Activated naive CD8-positive, alpha-beta T cell treated with anti-CD3 and anti-CD28 coated beads, Interleukin-2, amount 10 ng/mL, durations not matched to agents 7 days and 5 days (primary cell): ENCODE data around the gene GPC6. TPM values are rescaled to one million over a fixed set of nuclear protein-coding genes. Genes with fewer than 3 reads are reported as not detected.
"Not testable (repeated sequence)": the region's sequence is repeated elsewhere in the genome, so short reads cannot be mapped to it uniquely, and the experiment has no call there.

Experiments used
- ATAC-seq: fragments of 150-1000 bp; cut with Tn5 transposase; one replicate; pipeline ENCODE4 v1.10.0; 2021; ENCODE audit warnings: low read depth, moderate library complexity
- POLR2A ChIA-PET: fragments of 350-600 bp; sonication (Branson Sonifier 250); formaldehyde crosslinking; loops from one replicate; lab custom pipeline; 2021; ENCODE audit warnings: antibody characterized with exemption; lab: Charles Lee
- DNase-seq: peaks from one replicate; pipeline ENCODE4 v3.0.0; 2021
- H3K27ac Mint-ChIP-seq: one replicate; pipeline ENCODE4 v1.8.0; 2022; ENCODE audit warnings: mild to moderate bottlenecking, mixed read lengths
- H3K27me3 Mint-ChIP-seq: one replicate; pipeline ENCODE4 v1.8.0; 2022; ENCODE audit warnings: mild to moderate bottlenecking, moderate library complexity, mixed read lengths
- H3K36me3 Mint-ChIP-seq: one replicate; pipeline ENCODE4 v1.8.0; 2021; ENCODE audit warnings: mild to moderate bottlenecking, mixed read lengths
- H3K4me1 Mint-ChIP-seq: one replicate; pipeline ENCODE4 v1.8.0; 2021; ENCODE audit warnings: mixed read lengths
- H3K4me3 Mint-ChIP-seq: one replicate; pipeline ENCODE4 v1.8.0; 2022; ENCODE audit warnings: mild to moderate bottlenecking, moderate library complexity, mixed read lengths
- H3K9me3 Mint-ChIP-seq: one replicate; pipeline ENCODE4 v1.8.0; 2021; ENCODE audit warnings: mixed read lengths
- total RNA-seq, 2 experiments: library from RNA; stranded (reverse); gene quantifications; one replicate each; pipeline ENCODE4 v1.2.3, GENCODE V29; 2021

The GPC6 gene
- total RNA-seq, 2 experiments from 2014 or later = not detected

GRCh38 chr13:94270556-94270955 is 1043.9 kb downstream of the GPC6 start:
- Mint-ChIP-seq H3K36me3 (no peaks in the 10 kb centered on the region), H3K4me1 (peaks cover 6% of the 10 kb centered on the region), H3K4me3 (no peak overlapping the region), H3K27ac (no peak overlapping the region), H3K27me3 (no peaks in the 10 kb centered on the region), H3K9me3 (peaks cover 1% of the 10 kb centered on the region)
- POLR2A ChIA-PET = no interaction called here
- DNase-seq (no peak), ATAC-seq (no peak)

- no peak overlapping the region for H3K27ac Mint-ChIP-seq
- DNase-seq (no peak), ATAC-seq (no peak)
- H3K9me3 Mint-ChIP-seq = peaks cover 2% of the 10 kb centered on the region
- peaks cover 6% of the 10 kb centered on the region for H3K4me1 Mint-ChIP-seq
- POLR2A ChIA-PET = no interaction called here
- no peaks in the 10 kb centered on the region for H3K27me3 Mint-ChIP-seq
- H3K36me3 Mint-ChIP-seq = no peaks in the 10 kb centered on the region
- no peak overlapping the region for H3K4me3 Mint-ChIP-seq
Observed at GRCh38 chr13:94272038-94272437, 1045.4 kb downstream of the GPC6 start.

GRCh38 chr13:94280349-94280748 is 1053.7 kb downstream of the GPC6 start:
- POLR2A ChIA-PET = no interaction called here
- ATAC-seq = no peak
- Mint-ChIP-seq H3K4me1 (no peaks in the 10 kb centered on the region), H3K36me3 (no peaks in the 10 kb centered on the region), H3K9me3 (peaks cover 8% of the 10 kb centered on the region), H3K4me3 (no peak overlapping the region), H3K27ac (no peak overlapping the region), H3K27me3 (no peaks in the 10 kb centered on the region)
- no peak for DNase-seq

- POLR2A ChIA-PET = no interaction called here
- H3K27ac Mint-ChIP-seq = no peak overlapping the region
- no peak for DNase-seq
- no peaks in the 10 kb centered on the region for H3K27me3 Mint-ChIP-seq
- H3K36me3 Mint-ChIP-seq = no peaks in the 10 kb centered on the region
- ATAC-seq = no peak
- no peak overlapping the region for H3K4me3 Mint-ChIP-seq
- peaks cover 8% of the 10 kb centered on the region for H3K9me3 Mint-ChIP-seq
- H3K4me1 Mint-ChIP-seq = no peaks in the 10 kb centered on the region
Observed at GRCh38 chr13:94280845-94281244, 1054.2 kb downstream of the GPC6 start.

GRCh38 chr13:94286581-94286980 is 1060.0 kb downstream of the GPC6 start:
- no peak overlapping the region for H3K27ac Mint-ChIP-seq
- no peak overlapping the region for H3K4me3 Mint-ChIP-seq
- no peaks in the 10 kb centered on the region for H3K36me3 Mint-ChIP-seq
- H3K9me3 Mint-ChIP-seq = no peaks in the 10 kb centered on the region
- no peaks in the 10 kb centered on the region for H3K4me1 Mint-ChIP-seq
- POLR2A ChIA-PET = no interaction called here
- ATAC-seq (no peak), DNase-seq (no peak)
- no peaks in the 10 kb centered on the region for H3K27me3 Mint-ChIP-seq

- H3K4me3 Mint-ChIP-seq = no peak overlapping the region
- no peaks in the 10 kb centered on the region for H3K9me3 Mint-ChIP-seq
- DNase-seq = no peak
- no peaks in the 10 kb centered on the region for H3K4me1 Mint-ChIP-seq
- POLR2A ChIA-PET = no interaction called here
- H3K36me3 Mint-ChIP-seq = no peaks in the 10 kb centered on the region
- H3K27ac Mint-ChIP-seq = no peak overlapping the region
- no peaks in the 10 kb centered on the region for H3K27me3 Mint-ChIP-seq
- no peak for ATAC-seq
Observed at GRCh38 chr13:94291631-94292322, 1065.2 kb downstream of the GPC6 start.

GRCh38 chr13:94292323-94292640 is 1065.7 kb downstream of the GPC6 start:
- H3K27ac Mint-ChIP-seq = no peak overlapping the region
- H3K4me1 Mint-ChIP-seq = no peaks in the 10 kb centered on the region
- no peaks in the 10 kb centered on the region for H3K27me3 Mint-ChIP-seq
- no peaks in the 10 kb centered on the region for H3K9me3 Mint-ChIP-seq
- no peak overlapping the region for H3K4me3 Mint-ChIP-seq
- no peak for DNase-seq
- H3K36me3 Mint-ChIP-seq = no peaks in the 10 kb centered on the region
- POLR2A ChIA-PET = no interaction called here
- no peak for ATAC-seq

GRCh38 chr13:94296471-94296870 is 1069.9 kb downstream of the GPC6 start:
- H3K36me3 Mint-ChIP-seq = no peaks in the 10 kb centered on the region
- H3K4me3 Mint-ChIP-seq = no peak overlapping the region
- no peak overlapping the region for H3K27ac Mint-ChIP-seq
- ATAC-seq (no peak), DNase-seq (no peak)
- no peaks in the 10 kb centered on the region for H3K9me3 Mint-ChIP-seq
- H3K4me1 Mint-ChIP-seq = no peaks in the 10 kb centered on the region
- POLR2A ChIA-PET = no interaction called here
- no peaks in the 10 kb centered on the region for H3K27me3 Mint-ChIP-seq

- no peak for ATAC-seq
- Mint-ChIP-seq H3K9me3 (no peaks in the 10 kb centered on the region), H3K4me1 (no peaks in the 10 kb centered on the region), H3K27me3 (no peaks in the 10 kb centered on the region), H3K4me3 (no peak overlapping the region), H3K27ac (no peak overlapping the region), H3K36me3 (no peaks in the 10 kb centered on the region)
- no peak for DNase-seq
- POLR2A ChIA-PET = interaction anchor here (1.1 kb wide), 1 partner anchor 14 kb away, joined by 3 read pairs; no protein-coding TSS in a partner anchor
Observed at GRCh38 chr13:94298346-94298745, 1071.7 kb downstream of the GPC6 start.

GRCh38 chr13:94300401-94300800 is 1073.8 kb downstream of the GPC6 start:
- Mint-ChIP-seq H3K4me3 (no peak overlapping the region), H3K36me3 (no peaks in the 10 kb centered on the region), H3K4me1 (no peaks in the 10 kb centered on the region), H3K27ac (no peak overlapping the region), H3K9me3 (no peaks in the 10 kb centered on the region), H3K27me3 (peaks cover 4% of the 10 kb centered on the region)
- no peak for ATAC-seq
- DNase-seq = no peak
- POLR2A ChIA-PET = no interaction called here

- no peak for ATAC-seq
- no peaks in the 10 kb centered on the region for H3K4me1 Mint-ChIP-seq
- POLR2A ChIA-PET = no interaction called here
- H3K4me3 Mint-ChIP-seq = no peak overlapping the region
- no peaks in the 10 kb centered on the region for H3K36me3 Mint-ChIP-seq
- H3K27ac Mint-ChIP-seq = no peak overlapping the region
- DNase-seq = no peak
- H3K9me3 Mint-ChIP-seq = no peaks in the 10 kb centered on the region
- H3K27me3 Mint-ChIP-seq = peaks cover 5% of the 10 kb centered on the region
Observed at GRCh38 chr13:94301487-94301886, 1074.9 kb downstream of the GPC6 start.

- ATAC-seq, H3K27me3 Mint-ChIP-seq, POLR2A ChIA-PET, H3K27ac Mint-ChIP-seq, H3K36me3 Mint-ChIP-seq, H3K9me3 Mint-ChIP-seq, DNase-seq, H3K4me1 Mint-ChIP-seq, H3K4me3 Mint-ChIP-seq: not testable (repeated sequence)
Observed at GRCh38 chr13:94302847-94303565, 1076.4 kb downstream of the GPC6 start.

GRCh38 chr13:94303644-94304174 is 1077.1 kb downstream of the GPC6 start:
- H3K4me1 Mint-ChIP-seq = no peaks in the 10 kb centered on the region
- POLR2A ChIA-PET = no interaction called here
- no peaks in the 10 kb centered on the region for H3K9me3 Mint-ChIP-seq
- no peak for DNase-seq
- no peak overlapping the region for H3K4me3 Mint-ChIP-seq
- H3K27me3 Mint-ChIP-seq = peaks cover 5% of the 10 kb centered on the region
- ATAC-seq = no peak
- H3K36me3 Mint-ChIP-seq = no peaks in the 10 kb centered on the region
- no peak overlapping the region for H3K27ac Mint-ChIP-seq

- Mint-ChIP-seq H3K9me3 (no peaks in the 10 kb centered on the region), H3K27ac (no peak overlapping the region), H3K4me3 (no peak overlapping the region), H3K36me3 (no peaks in the 10 kb centered on the region), H3K27me3 (peaks cover 5% of the 10 kb centered on the region), H3K4me1 (no peaks in the 10 kb centered on the region)
- no peak for ATAC-seq
- POLR2A ChIA-PET = no interaction called here
- DNase-seq = no peak
Observed at GRCh38 chr13:94305033-94305432, 1078.4 kb downstream of the GPC6 start.
